Fibroblast of villous mesenchyme (primary cell): ENCODE results near the gene NUP62. TPM values are rescaled to one million over a fixed set of nuclear protein-coding genes. Genes with fewer than 3 reads are reported as not detected.
"Not testable (repeated sequence)": the region's sequence is repeated elsewhere in the genome, so short reads cannot be mapped to it uniquely, and the experiment has no call there.

Experiments
- DNase-seq: peaks from one replicate; pipeline ENCODE4 v3.0.0-alpha.2; 2010; ENCODE audit warnings: low read depth
- H3K4me3 ChIP-seq: 2 replicates; pipeline ENCODE4 v1.5.1; 2011; ENCODE audit warnings: low read depth, mild to moderate bottlenecking, low read length
- total RNA-seq: library from RNA; depleted of rRNA; stranded (reverse); fragments of >200 nt; gene quantifications from 2 replicates; pipeline ENCODE4 v1.2.3, GENCODE V29; 2012
- TF ChIP-seq, protein P1 (sequence below): IDR thresholded peaks from 2 replicates; pipeline ENCODE4 v1.5.1; 2012; ENCODE audit warnings: low read depth, mild to moderate bottlenecking, low read length; ENCODE audit not compliant: insufficient read depth

The NUP62 gene
- total RNA-seq, 1 donor: 43.2 TPM

DNA sequence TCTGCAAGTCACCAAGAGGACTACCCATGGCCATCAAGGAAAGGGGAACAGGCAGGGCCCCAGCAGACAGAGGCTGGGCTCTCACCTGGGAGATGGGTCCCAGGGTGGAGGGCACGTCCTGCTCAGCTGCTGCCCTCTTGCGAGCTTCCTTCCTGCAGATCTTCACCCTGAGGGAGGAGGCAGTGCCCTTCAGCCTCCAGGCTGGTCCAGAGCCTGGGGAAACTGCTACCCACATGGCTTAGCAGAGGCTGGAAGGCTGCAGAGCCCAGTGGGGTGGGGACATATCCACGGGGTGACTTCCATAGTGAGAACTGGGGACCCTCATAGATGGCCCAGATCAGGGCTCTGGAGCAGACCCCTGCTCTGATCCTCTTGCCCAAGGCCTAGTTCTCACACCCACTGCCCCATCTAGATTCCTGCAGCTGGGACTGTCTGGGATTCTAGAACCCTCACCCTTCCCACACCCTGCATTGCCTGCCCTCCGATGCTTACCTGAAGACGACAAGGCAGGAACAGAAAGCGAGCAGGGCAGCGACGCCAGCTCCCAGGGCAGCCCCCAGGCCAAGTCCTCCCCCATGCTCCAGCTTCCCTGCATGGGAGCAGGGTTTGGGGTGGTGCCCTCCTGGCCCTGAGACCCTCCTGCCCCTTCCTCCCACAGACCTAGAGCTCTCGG lies 22.6 kb upstream of the NUP62 start:
- TF ChIP-seq, protein P1, sequence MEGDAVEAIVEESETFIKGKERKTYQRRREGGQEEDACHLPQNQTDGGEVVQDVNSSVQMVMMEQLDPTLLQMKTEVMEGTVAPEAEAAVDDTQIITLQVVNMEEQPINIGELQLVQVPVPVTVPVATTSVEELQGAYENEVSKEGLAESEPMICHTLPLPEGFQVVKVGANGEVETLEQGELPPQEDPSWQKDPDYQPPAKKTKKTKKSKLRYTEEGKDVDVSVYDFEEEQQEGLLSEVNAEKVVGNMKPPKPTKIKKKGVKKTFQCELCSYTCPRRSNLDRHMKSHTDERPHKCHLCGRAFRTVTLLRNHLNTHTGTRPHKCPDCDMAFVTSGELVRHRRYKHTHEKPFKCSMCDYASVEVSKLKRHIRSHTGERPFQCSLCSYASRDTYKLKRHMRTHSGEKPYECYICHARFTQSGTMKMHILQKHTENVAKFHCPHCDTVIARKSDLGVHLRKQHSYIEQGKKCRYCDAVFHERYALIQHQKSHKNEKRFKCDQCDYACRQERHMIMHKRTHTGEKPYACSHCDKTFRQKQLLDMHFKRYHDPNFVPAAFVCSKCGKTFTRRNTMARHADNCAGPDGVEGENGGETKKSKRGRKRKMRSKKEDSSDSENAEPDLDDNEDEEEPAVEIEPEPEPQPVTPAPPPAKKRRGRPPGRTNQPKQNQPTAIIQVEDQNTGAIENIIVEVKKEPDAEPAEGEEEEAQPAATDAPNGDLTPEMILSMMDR: no peak
- H3K4me3 ChIP-seq: no peak overlapping the region
- no peak for DNase-seq

DNA sequence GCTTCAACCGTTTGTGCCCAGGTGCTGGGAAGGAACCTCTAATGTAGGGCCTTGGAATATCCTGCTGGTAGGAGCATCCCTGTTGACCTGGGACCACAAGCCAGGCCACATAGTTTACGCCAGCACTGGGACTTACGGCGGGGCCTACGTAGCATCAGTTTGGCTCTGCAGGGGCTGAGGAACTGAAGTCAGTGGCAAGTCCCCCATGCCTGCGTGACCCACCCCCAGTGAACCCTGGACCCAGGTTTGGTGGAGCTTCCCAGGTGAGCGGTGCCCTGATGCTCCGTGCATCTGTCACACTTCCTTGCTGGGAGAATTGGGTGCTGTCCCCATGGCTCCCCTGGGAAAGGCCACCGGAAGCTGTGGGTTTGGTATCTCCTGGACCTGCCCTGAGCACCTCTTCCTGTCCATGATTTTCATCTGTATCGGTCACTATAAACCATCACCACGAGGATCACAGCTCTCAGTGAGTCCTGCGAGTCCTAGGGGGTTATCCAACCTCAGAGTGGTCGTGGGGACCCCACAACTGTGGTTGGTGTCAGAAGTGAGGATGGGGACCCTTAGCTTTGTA lies 21.7 kb upstream of the NUP62 start:
- no peak overlapping the region for H3K4me3 ChIP-seq
- DNase-seq: no peak
- TF ChIP-seq, protein P1: no peak

DNA sequence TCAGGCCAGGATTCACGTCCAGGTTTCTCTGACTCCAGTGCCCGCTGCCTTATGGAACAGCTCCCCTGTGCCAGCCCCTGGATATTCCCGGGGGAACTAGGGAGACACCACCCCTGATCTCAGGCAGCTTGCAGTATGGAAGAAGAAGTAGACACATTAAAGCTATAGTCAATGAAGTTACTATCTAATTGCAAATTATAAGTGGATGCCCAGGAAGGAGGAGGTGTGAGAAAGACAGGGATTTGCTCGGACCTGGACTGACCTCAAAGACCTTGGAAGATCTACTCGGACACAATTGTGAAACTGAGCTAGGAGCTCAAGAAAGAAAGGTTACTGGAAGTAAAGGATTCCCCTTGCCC lies 21.3 kb upstream of the NUP62 start:
- no peak overlapping the region for H3K4me3 ChIP-seq
- TF ChIP-seq, protein P1: no peak
- DNase-seq: no peak

DNA sequence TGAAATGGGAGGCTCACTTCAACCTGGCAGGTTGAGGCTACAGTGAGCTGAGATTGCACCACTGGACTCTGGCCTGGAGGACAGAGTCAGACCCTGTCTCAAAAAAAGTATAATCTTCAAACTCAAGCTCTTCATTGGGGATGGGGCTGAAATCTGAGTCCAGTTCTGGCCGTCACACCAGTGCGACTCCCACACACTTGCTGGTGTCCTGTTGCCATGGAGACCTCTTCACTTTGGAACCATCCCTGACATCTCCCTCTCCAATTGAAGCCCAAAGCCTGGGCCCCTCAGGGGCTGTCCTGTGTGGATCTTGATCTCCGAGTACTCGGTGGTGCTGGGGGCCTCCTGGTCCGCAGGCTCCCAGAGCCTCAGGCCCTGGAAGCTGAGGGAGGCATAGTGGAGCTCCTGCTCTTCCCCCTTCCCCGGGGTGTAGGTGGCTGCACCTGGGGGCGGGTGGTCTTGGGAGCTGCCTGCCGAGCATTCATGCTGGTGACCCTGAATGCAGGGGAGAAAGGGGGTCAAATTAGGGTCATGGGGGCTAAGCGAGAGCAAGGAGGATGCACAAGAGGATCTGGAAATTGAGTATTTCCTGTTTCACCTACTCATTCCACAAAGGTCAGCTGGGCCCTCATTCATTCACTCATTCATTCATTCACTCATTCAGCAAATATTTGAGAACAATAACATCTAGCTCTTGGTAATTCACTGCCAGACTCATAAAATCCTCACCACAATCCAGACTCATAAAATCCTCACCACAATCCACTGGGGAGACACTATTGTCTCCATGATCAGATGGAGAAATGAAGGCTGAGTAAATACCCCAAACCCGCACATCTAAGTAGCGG lies 20.7 kb upstream of the NUP62 start:
- TF ChIP-seq, protein P1: no peak
- DNase-seq: no peak
- H3K4me3 ChIP-seq: no peak overlapping the region

DNA sequence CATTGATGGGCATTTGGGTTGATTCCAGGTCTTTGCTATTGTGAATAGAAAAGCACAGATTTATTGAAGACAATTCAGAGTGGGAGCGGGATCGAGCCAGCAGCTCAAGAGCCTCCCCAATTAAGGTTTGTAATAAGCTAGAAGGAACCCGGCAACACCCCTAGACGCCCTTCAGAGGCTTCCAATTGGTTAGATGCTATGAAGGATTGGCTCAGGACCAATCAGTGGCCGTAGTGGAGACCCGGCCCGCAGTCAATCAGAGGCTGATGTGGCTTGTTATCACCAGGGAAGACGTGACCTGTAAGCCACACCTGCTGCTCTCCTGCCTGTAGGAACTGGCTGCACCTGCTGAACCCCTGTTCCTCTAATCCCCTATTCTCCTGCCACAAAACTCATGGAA lies 17.1 kb upstream of the NUP62 start:
- DNase-seq: no peak
- TF ChIP-seq, protein P1: no peak
- no peak overlapping the region for H3K4me3 ChIP-seq

DNA sequence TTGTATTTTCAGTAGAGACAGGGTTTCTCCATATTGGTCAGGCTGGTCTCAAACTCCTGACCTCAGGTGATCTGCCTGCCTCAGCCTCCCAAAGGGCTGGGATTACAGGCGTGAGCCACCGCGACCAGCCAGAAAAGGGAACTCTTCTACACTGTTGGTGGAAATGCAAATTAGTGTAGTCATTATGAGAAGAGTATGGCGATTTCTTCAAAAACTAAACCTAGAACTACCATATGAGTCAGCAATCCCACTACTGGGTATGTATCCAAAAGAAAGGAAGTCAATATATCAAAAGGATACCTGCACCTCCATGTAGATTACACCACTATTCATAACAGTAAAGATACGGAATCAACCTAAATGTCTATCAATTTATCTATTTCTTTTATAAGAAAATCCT lies 15.3 kb upstream of the NUP62 start:
- H3K4me3 ChIP-seq, DNase-seq: not testable (repeated sequence)

DNA sequence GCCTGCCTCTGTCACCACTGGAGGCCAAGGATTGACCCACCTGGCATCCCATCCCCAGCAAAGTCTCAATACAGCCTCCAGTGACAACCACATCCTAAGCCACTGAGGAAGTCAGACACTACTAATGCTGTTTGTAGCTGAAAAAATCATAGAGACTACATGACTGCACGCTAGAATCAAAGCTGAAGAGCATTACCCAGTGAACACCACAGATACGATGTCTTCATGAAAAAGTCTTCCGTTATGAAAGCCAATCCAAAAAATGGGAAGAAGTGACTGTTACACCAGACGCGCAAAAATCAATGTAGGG lies 11.1 kb upstream of the NUP62 start:
- H3K4me3 ChIP-seq: no peak overlapping the region
- no peak for DNase-seq
- TF ChIP-seq, protein P1: no peak
